Measurements from ENCODE around the gene PARK7. TPM values are rescaled to one million over a fixed set of nuclear protein-coding genes. Genes with fewer than 3 reads are reported as not detected.

The PARK7 gene
- total RNA-seq, 1 experiment from 2014 or later = 370 TPM

DNA sequence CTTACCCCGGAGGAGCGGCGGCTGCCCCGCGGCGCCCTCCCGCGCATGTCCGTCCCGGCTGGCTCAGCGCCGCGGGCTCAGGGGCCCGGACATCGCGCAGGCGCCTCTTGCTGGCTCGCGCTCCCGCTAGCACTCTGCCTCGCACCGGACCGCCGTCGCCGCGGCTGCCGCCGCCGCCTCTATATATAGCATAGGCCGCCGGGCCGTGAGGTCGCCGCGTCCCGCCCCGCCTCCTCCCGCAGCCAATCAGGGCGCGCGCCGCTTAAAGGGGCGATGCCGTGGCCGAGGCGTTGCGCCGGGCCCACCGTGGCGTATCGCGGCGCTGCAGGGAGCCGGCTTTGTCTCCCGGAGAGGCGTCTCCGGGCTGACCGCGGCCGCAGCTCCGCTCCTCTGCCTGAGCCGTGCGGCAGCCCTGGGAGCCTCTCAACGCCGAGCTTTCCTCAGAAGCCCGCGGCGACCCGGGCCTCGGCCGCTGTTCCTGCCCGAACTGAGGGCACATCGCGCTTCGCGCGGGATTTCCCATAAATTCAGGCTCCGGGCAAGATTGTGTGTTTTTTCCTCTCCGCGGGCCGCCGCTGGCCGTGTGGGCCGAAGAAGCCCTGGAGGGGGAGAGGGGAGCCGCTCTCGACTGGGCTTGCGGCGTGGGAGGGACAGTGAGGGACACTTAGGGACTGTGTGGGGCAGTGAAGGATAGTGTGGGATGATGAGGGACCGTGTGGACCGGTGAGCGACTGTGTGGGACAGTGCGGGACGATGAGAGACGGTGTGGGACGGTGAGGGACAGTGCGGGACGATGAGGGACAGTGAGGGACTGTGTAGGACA, 64.9 kb downstream of the PARK7 start, which contains the start of gene ERRFI1 (continued):
- TF ChIP-seq, protein P1, sequence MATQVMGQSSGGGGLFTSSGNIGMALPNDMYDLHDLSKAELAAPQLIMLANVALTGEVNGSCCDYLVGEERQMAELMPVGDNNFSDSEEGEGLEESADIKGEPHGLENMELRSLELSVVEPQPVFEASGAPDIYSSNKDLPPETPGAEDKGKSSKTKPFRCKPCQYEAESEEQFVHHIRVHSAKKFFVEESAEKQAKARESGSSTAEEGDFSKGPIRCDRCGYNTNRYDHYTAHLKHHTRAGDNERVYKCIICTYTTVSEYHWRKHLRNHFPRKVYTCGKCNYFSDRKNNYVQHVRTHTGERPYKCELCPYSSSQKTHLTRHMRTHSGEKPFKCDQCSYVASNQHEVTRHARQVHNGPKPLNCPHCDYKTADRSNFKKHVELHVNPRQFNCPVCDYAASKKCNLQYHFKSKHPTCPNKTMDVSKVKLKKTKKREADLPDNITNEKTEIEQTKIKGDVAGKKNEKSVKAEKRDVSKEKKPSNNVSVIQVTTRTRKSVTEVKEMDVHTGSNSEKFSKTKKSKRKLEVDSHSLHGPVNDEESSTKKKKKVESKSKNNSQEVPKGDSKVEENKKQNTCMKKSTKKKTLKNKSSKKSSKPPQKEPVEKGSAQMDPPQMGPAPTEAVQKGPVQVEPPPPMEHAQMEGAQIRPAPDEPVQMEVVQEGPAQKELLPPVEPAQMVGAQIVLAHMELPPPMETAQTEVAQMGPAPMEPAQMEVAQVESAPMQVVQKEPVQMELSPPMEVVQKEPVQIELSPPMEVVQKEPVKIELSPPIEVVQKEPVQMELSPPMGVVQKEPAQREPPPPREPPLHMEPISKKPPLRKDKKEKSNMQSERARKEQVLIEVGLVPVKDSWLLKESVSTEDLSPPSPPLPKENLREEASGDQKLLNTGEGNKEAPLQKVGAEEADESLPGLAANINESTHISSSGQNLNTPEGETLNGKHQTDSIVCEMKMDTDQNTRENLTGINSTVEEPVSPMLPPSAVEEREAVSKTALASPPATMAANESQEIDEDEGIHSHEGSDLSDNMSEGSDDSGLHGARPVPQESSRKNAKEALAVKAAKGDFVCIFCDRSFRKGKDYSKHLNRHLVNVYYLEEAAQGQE (IDR thresholded peaks at IDR 0.05; ENCODE audit: low read depth) = no peak
- TF ChIP-seq ELF1 (IDR thresholded peaks at IDR 0.05; ENCODE audit: borderline replicate concordance, low read depth) (no peak), CEBPB (IDR thresholded peaks at IDR 0.05; ENCODE audit: low read depth) (no peak), POLR2A (IDR thresholded peaks at IDR 0.05; ENCODE audit: borderline replicate concordance, extremely low read depth, insufficient read depth, insufficient read length) (peak; percentile 96), SRF (IDR thresholded peaks at IDR 0.05; ENCODE audit: low read depth) (no peak), EZH2phosphoT487 (IDR thresholded peaks at IDR 0.05; ENCODE audit: borderline replicate concordance) (no peak), ZFX (IDR thresholded peaks at IDR 0.05) (peak; percentile 76), EGR1 (IDR thresholded peaks at IDR 0.05; ENCODE audit: low read depth) (no peak), SIN3A (IDR thresholded peaks at IDR 0.05; ENCODE audit: low read depth) (no peak), SP1 (IDR thresholded peaks at IDR 0.05; ENCODE audit: low read depth) (no peak), CBX3 (IDR thresholded peaks at IDR 0.05; ENCODE audit: low read depth) (no peak)
- TF ChIP-seq, protein P2, sequence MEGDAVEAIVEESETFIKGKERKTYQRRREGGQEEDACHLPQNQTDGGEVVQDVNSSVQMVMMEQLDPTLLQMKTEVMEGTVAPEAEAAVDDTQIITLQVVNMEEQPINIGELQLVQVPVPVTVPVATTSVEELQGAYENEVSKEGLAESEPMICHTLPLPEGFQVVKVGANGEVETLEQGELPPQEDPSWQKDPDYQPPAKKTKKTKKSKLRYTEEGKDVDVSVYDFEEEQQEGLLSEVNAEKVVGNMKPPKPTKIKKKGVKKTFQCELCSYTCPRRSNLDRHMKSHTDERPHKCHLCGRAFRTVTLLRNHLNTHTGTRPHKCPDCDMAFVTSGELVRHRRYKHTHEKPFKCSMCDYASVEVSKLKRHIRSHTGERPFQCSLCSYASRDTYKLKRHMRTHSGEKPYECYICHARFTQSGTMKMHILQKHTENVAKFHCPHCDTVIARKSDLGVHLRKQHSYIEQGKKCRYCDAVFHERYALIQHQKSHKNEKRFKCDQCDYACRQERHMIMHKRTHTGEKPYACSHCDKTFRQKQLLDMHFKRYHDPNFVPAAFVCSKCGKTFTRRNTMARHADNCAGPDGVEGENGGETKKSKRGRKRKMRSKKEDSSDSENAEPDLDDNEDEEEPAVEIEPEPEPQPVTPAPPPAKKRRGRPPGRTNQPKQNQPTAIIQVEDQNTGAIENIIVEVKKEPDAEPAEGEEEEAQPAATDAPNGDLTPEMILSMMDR (IDR thresholded peaks at IDR 0.05 in 2 of 3, conservative IDR thresholded peaks at IDR 0.05 in 1 of 3; ENCODE audit: borderline replicate concordance in 1 of 3, insufficient read depth in 1 of 3, low read depth in 2 of 3, low read length in 2 of 3) = no peak
- TF ChIP-seq, protein P3, sequence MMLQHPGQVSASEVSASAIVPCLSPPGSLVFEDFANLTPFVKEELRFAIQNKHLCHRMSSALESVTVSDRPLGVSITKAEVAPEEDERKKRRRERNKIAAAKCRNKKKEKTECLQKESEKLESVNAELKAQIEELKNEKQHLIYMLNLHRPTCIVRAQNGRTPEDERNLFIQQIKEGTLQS (IDR thresholded peaks at IDR 0.05) = no peak
